Small intestine (tissue), 7 donors: ENCODE data around the gene POMP. TPM values are rescaled to one million over a fixed set of nuclear protein-coding genes. Genes with fewer than 3 reads are reported as not detected.
"Not testable (repeated sequence)": the region's sequence is repeated elsewhere in the genome, so short reads cannot be mapped to it uniquely, and the experiment has no call there.

Experiments used
- DNase-seq, 2 donors: peaks; one replicate each; pipeline versions ENCODE4 v3.0.0 to v3.0.0-alpha.2; 2013
- FAIRE-seq: peaks from 2 replicates; lab custom pipeline; 2012; peaks lifted over from hg19 to GRCh38; lab: Jason Lieb, UNC
- H3K27ac ChIP-seq, 3 donors: one replicate each; pipeline ENCODE4 v1.5.1; 2013; ENCODE audit warnings: low read length in 2 of 3, mild to moderate bottlenecking in 2 of 3, control low read depth in 1 of 3, inconsistent platforms in 1 of 3, low read depth in 1 of 3, moderate library complexity in 1 of 3
- H3K27me3 ChIP-seq, 3 donors: one replicate each; pipeline ENCODE4 v1.6.1; 2013; ENCODE audit warnings: low read length in 3 of 3, inconsistent platforms in 1 of 3; ENCODE audit not compliant: control insufficient read depth in 3 of 3, insufficient read depth in 3 of 3
- H3K36me3 ChIP-seq, 3 donors: one replicate each; pipeline ENCODE4 v1.6.1; 2013; ENCODE audit warnings: low read length in 3 of 3, inconsistent platforms in 1 of 3, low read depth in 1 of 3, mild to moderate bottlenecking in 1 of 3, moderate library complexity in 1 of 3; ENCODE audit not compliant: control insufficient read depth in 3 of 3, insufficient read depth in 2 of 3
- H3K4me1 ChIP-seq, 3 donors: one replicate each; pipeline ENCODE4 v1.6.1; 2013; ENCODE audit warnings: low read length in 2 of 3, inconsistent platforms in 1 of 3, low read depth in 1 of 3, mild to moderate bottlenecking in 1 of 3, moderate library complexity in 1 of 3; ENCODE audit not compliant: control insufficient read depth in 3 of 3, insufficient read depth in 2 of 3
- H3K4me3 ChIP-seq, 3 donors: one replicate each; pipeline ENCODE4 v1.5.1; 2013; ENCODE audit warnings: low read length in 3 of 3, control low read depth in 1 of 3, inconsistent platforms in 1 of 3, low read depth in 1 of 3, mild to moderate bottlenecking in 1 of 3, moderate library complexity in 1 of 3
- H3K9me3 ChIP-seq, 2 donors: one replicate each; pipeline ENCODE4 v1.6.1; 2013; ENCODE audit warnings: low read depth in 1 of 2, low read length in 1 of 2; ENCODE audit not compliant: control insufficient read depth in 2 of 2, insufficient read depth in 1 of 2
- WGBS, 3 donors: extraction: QIAGEN DNeasy Blood & Tissue Kit; methylation state at CpG; one replicate each; pipeline ENCODE4 v1.1.7; 2013; 5-methylcytosine and 5-hydroxymethylcytosine counted together
- polyA plus RNA-seq, 4 donors: library from polyadenylated mRNA; stranded (reverse) in 3 of 4; unstranded in 1 of 4; fragments of 200-250 nt in 3 of 4; fragments of 120-200 nt in 1 of 4; gene quantifications; one replicate each; pipeline versions ENCODE4 v1.2.1 to v1.2.3, GENCODE V29; 2013
- donor health status: healthy with polysubstance abuse.
- donor health status: control.
- donor health status: control.
- donor health status: Bipolar disorder and iron deficiency.
- donor health status: healthy.

The POMP gene
- polyA plus RNA-seq, 4 donors = 91.9 to 121 (median 105) TPM

GRCh38 chr13:28659621-28659970 lies 666 bp downstream of the POMP start:
- FAIRE-seq (no peak), DNase-seq (peak; percentile 23 to 44)
- H3K9me3 ChIP-seq = no peaks in the 10 kb centered on the region
- WGBS, 3 donors = 2 to 7% (median 3%) methylated on average over 4 of the region's 4 CpGs
- peak overlapping the region; percentile 84 to 87 (median 86) for H3K4me3 ChIP-seq
- no peaks in the 10 kb centered on the region for H3K27me3 ChIP-seq
- H3K4me1 ChIP-seq = peaks cover 0 to 13% (median 9%) of the 10 kb centered on the region in 3 donors
- peaks cover 4 to 9% (median 8%) of the 10 kb centered on the region in 3 donors for H3K36me3 ChIP-seq
- peak overlapping the region; percentile 76 to 96 (median 87) for H3K27ac ChIP-seq

GRCh38 chr13:28666897-28667488 lies 8.1 kb downstream of the POMP start:
- FAIRE-seq = no peak
- Histone ChIP-seq H3K36me3 (peaks cover 16 to 26% (median 22%) of the 10 kb centered on the region in 3 donors), H3K4me3 (no peak overlapping the region), H3K4me1 (no peaks in the 10 kb centered on the region), H3K9me3 (no peaks in the 10 kb centered on the region), H3K27me3 (no peaks in the 10 kb centered on the region), H3K27ac (no peak overlapping the region)
- no peak for DNase-seq
- 87 to 92% (median 88%) methylated on average over 9 of the region's 9 CpGs for WGBS, 3 donors

GRCh38 chr13:28671126-28671792 lies 12.3 kb downstream of the POMP start:
- DNase-seq (no peak), FAIRE-seq (no peak)
- peaks cover 25 to 44% (median 26%) of the 10 kb centered on the region in 3 donors for H3K36me3 ChIP-seq
- no peaks in the 10 kb centered on the region for H3K4me1 ChIP-seq
- no peaks in the 10 kb centered on the region for H3K9me3 ChIP-seq
- H3K27ac ChIP-seq = no peak overlapping the region
- H3K4me3 ChIP-seq = no peak overlapping the region
- H3K27me3 ChIP-seq = no peaks in the 10 kb centered on the region

- peak; percentile 91 for FAIRE-seq
- 81 to 86% (median 83%) methylated on average over 1 of the region's 1 CpG for WGBS, 3 donors
- no peak for DNase-seq
These were observed 19.9 kb downstream of the POMP start for GRCh38 chr13:28678809-28679208.

GRCh38 chr13:28679628-28680027 lies 20.7 kb downstream of the POMP start:
- 73 to 92% (median 81%) methylated on average over 1 of the region's 1 CpG for WGBS, 3 donors
- H3K27ac ChIP-seq = no peak overlapping the region
- H3K4me3 ChIP-seq = no peak overlapping the region
- H3K4me1 ChIP-seq = no peaks in the 10 kb centered on the region
- H3K36me3 ChIP-seq = peaks cover 6 to 20% (median 11%) of the 10 kb centered on the region in 3 donors
- no peaks in the 10 kb centered on the region for H3K27me3 ChIP-seq
- no peaks in the 10 kb centered on the region for H3K9me3 ChIP-seq
- DNase-seq = peak in 1 of 2 donors; percentile 37
- no peak for FAIRE-seq

More at GRCh38 chr13:28678809-28679208, 19.9 kb downstream of the POMP start:
- Histone ChIP-seq H3K9me3 (no peaks in the 10 kb centered on the region), H3K27me3 (no peaks in the 10 kb centered on the region), H3K36me3 (peaks cover 11 to 24% (median 15%) of the 10 kb centered on the region in 3 donors), H3K4me3 (no peak overlapping the region), H3K4me1 (no peaks in the 10 kb centered on the region), H3K27ac (no peak overlapping the region)

GRCh38 chr13:28680541-28680940 lies 21.6 kb downstream of the POMP start:
- H3K4me3 ChIP-seq = no peak overlapping the region
- WGBS, 3 donors = 96 to 98% (median 96%) methylated on average over 2 of the region's 2 CpGs
- H3K27ac ChIP-seq = no peak overlapping the region
- DNase-seq (no peak), FAIRE-seq (no peak)
- no peaks in the 10 kb centered on the region for H3K9me3 ChIP-seq
- H3K4me1 ChIP-seq = no peaks in the 10 kb centered on the region
- H3K27me3 ChIP-seq = no peaks in the 10 kb centered on the region
- H3K36me3 ChIP-seq = peaks cover 6 to 13% (median 7%) of the 10 kb centered on the region in 3 donors

- H3K4me3 ChIP-seq, H3K36me3 ChIP-seq, H3K4me1 ChIP-seq, FAIRE-seq, H3K27ac ChIP-seq, DNase-seq, H3K9me3 ChIP-seq, H3K27me3 ChIP-seq: not testable (repeated sequence)
- WGBS, 3 donors = 81 to 88% (median 86%) methylated on average over 8 of the region's 8 CpGs
These were observed 24.2 kb downstream of the POMP start for GRCh38 chr13:28683169-28683568.

GRCh38 chr13:28684257-28684656 lies 25.3 kb downstream of the POMP start:
- DNase-seq (peak; percentile 51 to 52), FAIRE-seq (no peak)
- Histone ChIP-seq H3K27ac (no peak overlapping the region), H3K36me3 (peaks cover 0 to 5% (median 2%) of the 10 kb centered on the region in 3 donors), H3K4me1 (no peaks in the 10 kb centered on the region), H3K4me3 (no peak overlapping the region), H3K9me3 (no peaks in the 10 kb centered on the region), H3K27me3 (no peaks in the 10 kb centered on the region)
- 34 to 53% (median 48%) methylated on average over 7 of the region's 7 CpGs for WGBS, 3 donors
